Measurements from ENCODE around the gene ARFGAP1.

The ARFGAP1 gene

DNA sequence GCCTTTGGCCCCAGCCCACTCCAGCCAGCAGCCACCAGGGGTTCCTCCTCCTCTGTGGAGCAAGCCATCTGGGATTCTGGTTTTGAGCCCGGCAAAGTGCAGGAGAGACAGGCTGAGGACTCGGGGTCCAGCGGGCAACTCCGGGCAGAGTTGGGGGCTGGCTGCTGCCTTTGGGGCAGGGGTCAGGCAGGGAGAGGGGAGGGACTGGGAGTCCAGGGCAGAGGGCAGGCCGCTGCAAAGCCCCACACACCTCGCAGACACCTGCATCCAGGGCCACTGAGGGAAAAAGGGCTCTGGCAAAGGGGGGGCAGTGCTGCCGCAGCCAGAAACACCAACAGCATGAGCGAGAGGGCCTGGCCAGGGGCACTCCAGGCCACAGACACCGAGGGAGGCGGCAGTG is 28.1 kb upstream of the ARFGAP1 start:
- peaks cover 10% of the 10 kb centered on the region for H3K4me1 ChIP-seq

DNA sequence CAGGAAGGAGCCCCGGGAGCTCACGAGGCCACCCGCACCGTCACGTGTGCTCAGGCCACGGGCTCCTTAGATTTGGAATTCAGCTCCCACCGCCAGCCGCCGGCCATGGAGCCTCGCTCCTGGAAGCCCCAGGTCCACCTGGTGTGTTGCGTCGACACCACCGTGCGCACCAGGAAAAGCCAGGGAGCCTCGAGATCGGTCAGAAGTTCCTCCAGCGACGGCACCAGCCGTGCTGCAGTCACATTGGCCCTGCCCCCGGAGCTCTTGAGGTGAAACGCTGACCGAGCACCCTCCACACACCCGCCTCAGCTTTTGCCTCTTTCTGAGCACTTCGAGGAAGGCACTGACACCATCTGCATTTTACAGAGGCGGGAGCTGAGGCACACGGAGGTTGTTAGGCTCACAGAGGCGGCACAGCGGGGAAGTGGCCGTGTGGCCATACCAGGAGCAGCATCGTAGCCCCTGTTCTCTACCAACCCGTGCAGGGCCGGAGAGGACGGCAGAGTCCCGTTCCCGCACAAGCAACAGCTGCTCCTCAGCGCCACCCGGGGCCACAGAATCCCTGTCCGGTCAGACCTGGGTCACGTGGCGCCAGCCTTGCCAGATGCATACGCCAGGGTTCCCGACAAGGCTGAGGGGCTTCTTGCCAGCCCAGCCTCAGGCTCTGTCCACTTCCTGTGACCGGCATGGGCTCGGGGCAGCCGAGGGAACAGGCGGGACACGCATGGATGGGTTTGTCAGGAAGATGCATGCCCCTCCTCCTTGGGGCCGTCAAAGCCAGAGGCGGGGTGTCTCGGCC is 25.9 kb upstream of the ARFGAP1 start:
- H3K27me3 ChIP-seq: peaks cover under 1% of the 10 kb centered on the region
- H3K4me1 ChIP-seq: peaks cover 10% of the 10 kb centered on the region
- no peak overlapping the region for H3K4me3 ChIP-seq (ENCODE audit: low read depth, low read length)
- DNase-seq: peak; percentile 74
- TF ChIP-seq, protein P1, sequence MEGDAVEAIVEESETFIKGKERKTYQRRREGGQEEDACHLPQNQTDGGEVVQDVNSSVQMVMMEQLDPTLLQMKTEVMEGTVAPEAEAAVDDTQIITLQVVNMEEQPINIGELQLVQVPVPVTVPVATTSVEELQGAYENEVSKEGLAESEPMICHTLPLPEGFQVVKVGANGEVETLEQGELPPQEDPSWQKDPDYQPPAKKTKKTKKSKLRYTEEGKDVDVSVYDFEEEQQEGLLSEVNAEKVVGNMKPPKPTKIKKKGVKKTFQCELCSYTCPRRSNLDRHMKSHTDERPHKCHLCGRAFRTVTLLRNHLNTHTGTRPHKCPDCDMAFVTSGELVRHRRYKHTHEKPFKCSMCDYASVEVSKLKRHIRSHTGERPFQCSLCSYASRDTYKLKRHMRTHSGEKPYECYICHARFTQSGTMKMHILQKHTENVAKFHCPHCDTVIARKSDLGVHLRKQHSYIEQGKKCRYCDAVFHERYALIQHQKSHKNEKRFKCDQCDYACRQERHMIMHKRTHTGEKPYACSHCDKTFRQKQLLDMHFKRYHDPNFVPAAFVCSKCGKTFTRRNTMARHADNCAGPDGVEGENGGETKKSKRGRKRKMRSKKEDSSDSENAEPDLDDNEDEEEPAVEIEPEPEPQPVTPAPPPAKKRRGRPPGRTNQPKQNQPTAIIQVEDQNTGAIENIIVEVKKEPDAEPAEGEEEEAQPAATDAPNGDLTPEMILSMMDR (IDR thresholded peaks at IDR 0.05; ENCODE audit: low read depth, low read length): peak; percentile 3; the same call in 1 of the 2 replicates
- H3K36me3 ChIP-seq: no peaks in the 10 kb centered on the region
- H3K9me3 ChIP-seq: no peaks in the 10 kb centered on the region

More for the DNA sequence above, 28.1 kb upstream of the ARFGAP1 start:
- H3K4me3 ChIP-seq (ENCODE audit: low read depth, low read length): no peak overlapping the region
- H3K36me3 ChIP-seq: no peaks in the 10 kb centered on the region
- H3K27me3 ChIP-seq: no peaks in the 10 kb centered on the region
- no peaks in the 10 kb centered on the region for H3K9me3 ChIP-seq
- DNase-seq: no peak
- TF ChIP-seq, protein P1 (IDR thresholded peaks at IDR 0.05; ENCODE audit: low read depth, low read length): no peak

DNA sequence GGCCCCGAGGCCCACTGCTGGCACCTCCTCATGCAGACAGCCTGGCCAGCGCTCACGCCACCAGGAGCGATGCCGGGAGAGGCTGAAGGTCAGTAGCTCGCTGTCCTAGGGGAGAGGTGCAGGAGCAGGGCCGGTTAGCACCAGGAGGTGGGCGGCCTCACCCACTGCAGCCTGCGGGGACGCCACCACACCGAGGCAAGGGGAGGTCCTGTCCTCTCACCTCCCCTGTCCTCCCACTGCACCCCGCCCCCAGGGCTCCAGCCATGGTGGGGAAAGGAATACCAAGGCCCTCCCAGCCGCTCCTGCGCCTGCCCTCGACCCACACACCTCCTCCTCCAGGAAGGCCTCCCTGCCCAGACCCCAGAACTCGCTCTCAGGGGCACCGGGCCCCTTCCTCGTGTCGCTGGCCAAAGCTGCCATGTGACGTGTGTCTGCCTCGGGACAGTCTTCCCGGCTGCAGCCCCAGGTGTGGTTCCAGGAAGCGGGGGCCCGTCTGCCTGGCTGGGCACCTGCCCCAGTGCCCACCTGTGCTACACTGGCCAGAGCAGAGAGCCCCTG is 24.9 kb upstream of the ARFGAP1 start:
- Histone ChIP-seq H3K4me1 (peaks cover 10% of the 10 kb centered on the region), H3K9me3 (no peaks in the 10 kb centered on the region), H3K27me3 (peaks cover 11% of the 10 kb centered on the region), H3K4me3 (ENCODE audit: low read depth, low read length) (no peak overlapping the region), H3K36me3 (no peaks in the 10 kb centered on the region)
- no peak for DNase-seq
- TF ChIP-seq, protein P1 (IDR thresholded peaks at IDR 0.05; ENCODE audit: low read depth, low read length): no peak

DNA sequence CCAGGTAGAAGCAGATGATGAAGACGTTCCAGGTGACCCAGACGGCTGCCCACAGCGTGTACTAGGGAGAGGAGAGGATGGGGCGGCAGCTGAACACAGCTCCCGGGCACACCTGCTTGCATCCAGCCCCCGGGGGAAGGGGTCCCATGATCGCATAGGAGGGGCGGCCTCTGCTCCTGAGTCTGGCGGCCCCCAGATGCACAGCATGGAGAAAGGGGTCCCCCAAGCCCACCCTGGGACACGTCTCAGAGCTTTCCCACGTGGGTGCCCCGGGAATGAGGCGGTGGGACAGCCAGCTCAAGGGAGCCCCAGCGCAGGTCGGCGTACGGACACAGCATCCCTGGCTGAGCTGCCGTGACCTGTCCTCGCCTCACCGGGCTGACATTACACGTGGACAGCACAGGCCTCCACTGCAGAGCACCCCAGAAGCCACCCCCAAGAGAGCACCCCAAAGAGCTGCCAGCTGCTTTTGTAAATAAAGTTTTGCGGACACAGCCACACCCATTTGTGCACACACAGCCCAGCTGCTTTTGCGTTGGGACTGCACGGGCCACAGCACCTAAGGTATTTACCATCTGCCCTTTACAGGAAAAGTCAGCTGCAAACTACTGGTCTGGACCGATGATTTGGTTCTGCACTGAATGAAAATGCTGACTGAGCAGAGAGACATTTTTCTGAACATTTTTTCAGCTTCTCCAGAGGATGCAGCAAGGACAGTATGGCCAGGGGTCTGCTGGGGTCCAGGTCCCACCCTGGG is 23.6 kb upstream of the ARFGAP1 start:
- Histone ChIP-seq H3K9me3 (no peaks in the 10 kb centered on the region), H3K27me3 (peaks cover 24% of the 10 kb centered on the region), H3K4me3 (ENCODE audit: low read depth, low read length) (no peak overlapping the region), H3K36me3 (no peaks in the 10 kb centered on the region), H3K4me1 (peaks cover 10% of the 10 kb centered on the region)
- TF ChIP-seq, protein P1 (IDR thresholded peaks at IDR 0.05; ENCODE audit: low read depth, low read length): no peak
- DNase-seq: no peak

GRCh38 chr20:63249891-63250290 is 22.7 kb upstream of the ARFGAP1 start:
- no peaks in the 10 kb centered on the region for H3K9me3 ChIP-seq
- TF ChIP-seq, protein P1 (IDR thresholded peaks at IDR 0.05; ENCODE audit: low read depth, low read length): no peak
- DNase-seq: no peak
- H3K4me3 ChIP-seq (ENCODE audit: low read depth, low read length): no peak overlapping the region
- H3K4me1 ChIP-seq: peaks cover 10% of the 10 kb centered on the region
- H3K27me3 ChIP-seq: peaks cover 31% of the 10 kb centered on the region
- no peaks in the 10 kb centered on the region for H3K36me3 ChIP-seq

Data from BE2C (cell line).